OCI-LY7 (cell line): ENCODE data around the gene MRPL44. TPM values are rescaled to one million over a fixed set of nuclear protein-coding genes. Genes with fewer than 3 reads are reported as not detected.

ENCODE experiments used
- BruUV-seq: library from RNA; stranded (reverse); fragments of 400-500 nt; replicated peaks from 2 replicates; lab custom pipeline; 2021; lab: Mats Ljungman, UMichigan
- CTCF ChIA-PET: fragments of 300-600 bp; sonication (Branson Sonifier 250); formaldehyde crosslinking; loops from one replicate; lab custom pipeline; 2022; ENCODE audit warnings: antibody characterized with exemption; ENCODE audit not compliant: unreplicated experiment; lab: Charles Lee
- POLR2A ChIA-PET: fragments of 300-600 bp; sonication (Branson Sonifier 250); formaldehyde crosslinking; loops from one replicate; lab custom pipeline; 2022; ENCODE audit warnings: antibody characterized with exemption; lab: Charles Lee
- DNase-seq: peaks from one replicate; pipeline ENCODE4 v3.0.0-alpha.2; 2015; ENCODE audit warnings: low spot score
- H2AFZ ChIP-seq: fragments of 200-600 bp; sonication (generic), shearing (Covaris generic); 2 replicates; pipeline ENCODE4 v1.6.1; 2014; ENCODE audit warnings: mild to moderate bottlenecking, antibody characterized with exemption, low read length, moderate library complexity
- H3K27ac ChIP-seq: fragments of 200-600 bp; sonication (generic); 2 replicates; pipeline ENCODE4 v1.5.1; 2014; ENCODE audit warnings: mixed run types, low read depth, mild to moderate bottlenecking, moderate library complexity, low read length, inconsistent platforms; ENCODE audit not compliant: poor library complexity, severe bottlenecking
- H3K36me3 ChIP-seq: fragments of 200-600 bp; sonication (generic); 2 replicates; pipeline ENCODE4 v1.6.1; 2014; ENCODE audit warnings: mild to moderate bottlenecking, antibody characterized with exemption, low read length, moderate library complexity, mixed read lengths; ENCODE audit not compliant: insufficient read depth
- H3K4me1 ChIP-seq: fragments of 200-600 bp; sonication (generic); 2 replicates; pipeline ENCODE4 v1.5.1; 2014; ENCODE audit warnings: mild to moderate bottlenecking, low read length; ENCODE audit not compliant: insufficient read depth, poor library complexity, severe bottlenecking
- H3K4me2 ChIP-seq: fragments of 200-600 bp; sonication (generic); 2 replicates; pipeline ENCODE4 v1.6.1; 2014; ENCODE audit warnings: mild to moderate bottlenecking, low read length
- H3K4me3 ChIP-seq: fragments of 200-600 bp; sonication (generic); 2 replicates; pipeline ENCODE4 v1.5.1; 2014; ENCODE audit warnings: mild to moderate bottlenecking, low read depth, low read length; ENCODE audit not compliant: poor library complexity, severe bottlenecking
- H3K79me2 ChIP-seq: fragments of 200-600 bp; sonication (generic); 2 replicates; pipeline ENCODE4 v1.6.1; 2016; ENCODE audit warnings: low read depth, mild to moderate bottlenecking, low read length, moderate library complexity, mixed read lengths; ENCODE audit not compliant: insufficient read depth
- H3K9me2 ChIP-seq: fragments of 200-600 bp; sonication (generic); 2 replicates; pipeline ENCODE4 v1.6.1; 2016; ENCODE audit warnings: mild to moderate bottlenecking, low read length, mixed read lengths; ENCODE audit not compliant: insufficient read depth
- H3K9me3 ChIP-seq: fragments of 200-600 bp; sonication (generic); 2 replicates; pipeline ENCODE4 v1.6.1; 2014; ENCODE audit warnings: mild to moderate bottlenecking, mixed run types, low read length, mixed read lengths
- H4K20me1 ChIP-seq: fragments of 200-600 bp; sonication (generic); 2 replicates; pipeline ENCODE4 v1.6.1; 2014; ENCODE audit warnings: mild to moderate bottlenecking, antibody characterized with exemption, low read length, moderate library complexity, mixed read lengths; ENCODE audit not compliant: insufficient read depth
- CTCF ChIP-seq: fragments of 200-600 bp; sonication (generic); conservative IDR thresholded peaks from 2 replicates; pipeline ENCODE4 v1.5.1; 2014; ENCODE audit warnings: mild to moderate bottlenecking, antibody characterized with exemption, low read length, moderate library complexity, mixed read lengths
- EZH2phosphoT487 ChIP-seq: fragments of 200-600 bp; sonication (generic); IDR thresholded peaks from 2 replicates; pipeline ENCODE4 v1.6.1; 2018; ENCODE audit warnings: low read depth, borderline replicate concordance, mild to moderate bottlenecking, mixed run types, antibody characterized with exemption, low read length, moderate library complexity, mixed read lengths
- intact Hi-C: fragments of 100-400 bp; cut with micrococcal nuclease; formaldehyde crosslinking; loops from one replicate; pipeline ENCODE4 v1.10.0; 2022; ENCODE audit not compliant: unreplicated experiment
- total RNA-seq, 2 experiments: library from RNA; depleted of rRNA in 1 of 2; stranded (reverse); fragments of >200 nt in 1 of 2; shearing (Covaris generic) in 1 of 2; gene quantifications; 2 replicates each; pipeline ENCODE4 v1.2.3, GENCODE V29; 2014 to 2022

MRPL44 gene
- total RNA-seq, 2 experiments from 2014 or later, result 36.2 to 38.6 TPM

- Histone ChIP-seq H3K36me3 (no peaks in the 10 kb centered on the region), H3K4me1 (no peaks in the 10 kb centered on the region), H3K9me3 (no peaks in the 10 kb centered on the region), H4K20me1 (no peaks in the 10 kb centered on the region), H2AFZ (0 out of 2 replicates have a peak overlapping the region, but pooled peaks have one; percentile 13), H3K27ac (no peak overlapping the region), H3K79me2 (no peaks in the 10 kb centered on the region), H3K4me3 (no peak overlapping the region), H3K9me2 (no peaks in the 10 kb centered on the region), H3K4me2 (no peak overlapping the region)
- ChIA-PET CTCF (no interaction called here), POLR2A (no interaction called here)
- TF ChIP-seq EZH2phosphoT487, result no peak
- TF ChIP-seq CTCF, result no peak
- intact Hi-C loops, result no loop called here
- BruUV-seq, result no TSS peak
- no peak for DNase-seq
Measured at GRCh38 chr2:224009605-224010315, 52.5 kb downstream of the MRPL44 start.

GRCh38 chr2:224011837-224012236 is 54.6 kb downstream of the MRPL44 start:
- CTCF ChIA-PET, result no interaction called here
- no TSS peak for BruUV-seq
- H3K27ac ChIP-seq, result no peak overlapping the region
- intact Hi-C loops, result no loop called here
- POLR2A ChIA-PET, result no interaction called here
- H3K4me2 ChIP-seq, result no peak overlapping the region
- no peaks in the 10 kb centered on the region for H3K36me3 ChIP-seq
- no peak overlapping the region for H3K4me3 ChIP-seq
- DNase-seq, result no peak
- no peak overlapping the region for H2AFZ ChIP-seq
- H4K20me1 ChIP-seq, result no peaks in the 10 kb centered on the region
- H3K79me2 ChIP-seq, result no peaks in the 10 kb centered on the region
- H3K4me1 ChIP-seq, result no peaks in the 10 kb centered on the region
- no peaks in the 10 kb centered on the region for H3K9me2 ChIP-seq
- TF ChIP-seq CTCF (no peak), EZH2phosphoT487 (no peak)
- H3K9me3 ChIP-seq, result no peaks in the 10 kb centered on the region

GRCh38 chr2:224014336-224014735 is 57.1 kb downstream of the MRPL44 start:
- intact Hi-C loops, result no loop called here
- no peak overlapping the region for H3K4me2 ChIP-seq
- no peaks in the 10 kb centered on the region for H3K9me3 ChIP-seq
- ChIA-PET POLR2A (no interaction called here), CTCF (no interaction called here)
- TF ChIP-seq EZH2phosphoT487, result no peak
- TF ChIP-seq CTCF, result no peak
- no peak overlapping the region for H3K4me3 ChIP-seq
- no peaks in the 10 kb centered on the region for H3K79me2 ChIP-seq
- H3K4me1 ChIP-seq, result no peaks in the 10 kb centered on the region
- no TSS peak for BruUV-seq
- no peaks in the 10 kb centered on the region for H3K36me3 ChIP-seq
- H3K9me2 ChIP-seq, result no peaks in the 10 kb centered on the region
- no peak for DNase-seq
- no peak overlapping the region for H2AFZ ChIP-seq
- no peaks in the 10 kb centered on the region for H4K20me1 ChIP-seq
- no peak overlapping the region for H3K27ac ChIP-seq
